ENCODE data around the gene TVP23C. TPM values are rescaled to one million over a fixed set of nuclear protein-coding genes. Genes with fewer than 3 reads are reported as not detected.
"Not testable (repeated sequence)": the region's sequence is repeated elsewhere in the genome, so short reads cannot be mapped to it uniquely, and the experiment has no call there.

TVP23C gene
- total RNA-seq, 1 experiment from 2014 or later, result 14.1 TPM

GRCh38 chr17:15589544-15590536 is 26.6 kb upstream of the TVP23C start:
- RAD21 ChIA-PET (ENCODE audit: low non-redundant PET in 1 of 2, low total read pairs in 2 of 2, uncharacterized antibody in 2 of 2, unreplicated experiment in 2 of 2); POLR2A ChIA-PET; H3K4me1 ChIP-seq (ENCODE audit: control insufficient read depth in 1 of 2, insufficient read depth in 2 of 2, low read length in 2 of 2); H3K4me2 ChIP-seq (ENCODE audit: low read length); H3K36me3 ChIP-seq (ENCODE audit: control insufficient read depth in 1 of 2, insufficient read depth in 2 of 2, low read length in 2 of 2); intact Hi-C loops (cut with micrococcal nuclease); ATAC-seq; H3K79me2 ChIP-seq (ENCODE audit: insufficient read depth, low read length); H3K9me2 ChIP-seq (ENCODE audit: insufficient read depth); BruUV-seq (replicated peaks); H2AFZ ChIP-seq (ENCODE audit: low read depth, low read length, poor library complexity, severe bottlenecking); H3K27me3 ChIP-seq (ENCODE audit: insufficient read depth, low read length); CTCF ChIA-PET; H3K9ac ChIP-seq (ENCODE audit: low read length); H4K20me1 ChIP-seq (ENCODE audit: insufficient read depth); H3K9me3 ChIP-seq (ENCODE audit: control insufficient read depth in 1 of 2, insufficient read depth in 1 of 2, low read depth in 1 of 2, low read length in 2 of 2); DNase-seq (ENCODE audit: low read depth, low spot score); H3K4me3 ChIP-seq (replicated peaks in 1 of 2; ENCODE audit: low read depth in 1 of 2, low read length in 2 of 2); H3K27ac ChIP-seq (ENCODE audit: low read depth, low read length): not testable (repeated sequence)

- H3K4me3 ChIP-seq (replicated peaks in 1 of 2; ENCODE audit: low read depth in 1 of 2, low read length in 2 of 2); H3K79me2 ChIP-seq (ENCODE audit: insufficient read depth, low read length); H3K4me2 ChIP-seq (ENCODE audit: low read length); H3K9me3 ChIP-seq (ENCODE audit: control insufficient read depth in 1 of 2, insufficient read depth in 1 of 2, low read depth in 1 of 2, low read length in 2 of 2); RAD21 ChIA-PET (ENCODE audit: low non-redundant PET in 1 of 2, low total read pairs in 2 of 2, uncharacterized antibody in 2 of 2, unreplicated experiment in 2 of 2); H3K36me3 ChIP-seq (ENCODE audit: control insufficient read depth in 1 of 2, insufficient read depth in 2 of 2, low read length in 2 of 2); intact Hi-C loops (cut with micrococcal nuclease); H4K20me1 ChIP-seq (ENCODE audit: insufficient read depth); H3K9me2 ChIP-seq (ENCODE audit: insufficient read depth); H2AFZ ChIP-seq (ENCODE audit: low read depth, low read length, poor library complexity, severe bottlenecking); H3K27ac ChIP-seq (ENCODE audit: low read depth, low read length); ATAC-seq; CTCF ChIA-PET; H3K9ac ChIP-seq (ENCODE audit: low read length); H3K4me1 ChIP-seq (ENCODE audit: control insufficient read depth in 1 of 2, insufficient read depth in 2 of 2, low read length in 2 of 2); H3K27me3 ChIP-seq (ENCODE audit: insufficient read depth, low read length); BruUV-seq (replicated peaks); DNase-seq (ENCODE audit: low read depth, low spot score); POLR2A ChIA-PET: not testable (repeated sequence)
These were observed 24.7 kb upstream of the TVP23C start for GRCh38 chr17:15588017-15588416.

GRCh38 chr17:15583313-15583712 is 20.0 kb upstream of the TVP23C start:
- POLR2A ChIA-PET; H4K20me1 ChIP-seq (ENCODE audit: insufficient read depth); H3K9me3 ChIP-seq (ENCODE audit: control insufficient read depth in 1 of 2, insufficient read depth in 1 of 2, low read depth in 1 of 2, low read length in 2 of 2); H3K4me2 ChIP-seq (ENCODE audit: low read length); ATAC-seq; H3K36me3 ChIP-seq (ENCODE audit: control insufficient read depth in 1 of 2, insufficient read depth in 2 of 2, low read length in 2 of 2); H3K27ac ChIP-seq (ENCODE audit: low read depth, low read length); RAD21 ChIA-PET (ENCODE audit: low non-redundant PET in 1 of 2, low total read pairs in 2 of 2, uncharacterized antibody in 2 of 2, unreplicated experiment in 2 of 2); intact Hi-C loops (cut with micrococcal nuclease); H3K4me3 ChIP-seq (replicated peaks in 1 of 2; ENCODE audit: low read depth in 1 of 2, low read length in 2 of 2); BruUV-seq (replicated peaks); H3K27me3 ChIP-seq (ENCODE audit: insufficient read depth, low read length); H3K9me2 ChIP-seq (ENCODE audit: insufficient read depth); H3K79me2 ChIP-seq (ENCODE audit: insufficient read depth, low read length); DNase-seq (ENCODE audit: low read depth, low spot score); H3K4me1 ChIP-seq (ENCODE audit: control insufficient read depth in 1 of 2, insufficient read depth in 2 of 2, low read length in 2 of 2); CTCF ChIA-PET; H3K9ac ChIP-seq (ENCODE audit: low read length); H2AFZ ChIP-seq (ENCODE audit: low read depth, low read length, poor library complexity, severe bottlenecking): not testable (repeated sequence)

- RAD21 ChIA-PET (ENCODE audit: low non-redundant PET in 1 of 2, low total read pairs in 2 of 2, uncharacterized antibody in 2 of 2, unreplicated experiment in 2 of 2); H3K4me1 ChIP-seq (ENCODE audit: control insufficient read depth in 1 of 2, insufficient read depth in 2 of 2, low read length in 2 of 2); BruUV-seq (replicated peaks); H4K20me1 ChIP-seq (ENCODE audit: insufficient read depth); H3K4me3 ChIP-seq (replicated peaks in 1 of 2; ENCODE audit: low read depth in 1 of 2, low read length in 2 of 2); H3K9ac ChIP-seq (ENCODE audit: low read length); H3K79me2 ChIP-seq (ENCODE audit: insufficient read depth, low read length); H3K27me3 ChIP-seq (ENCODE audit: insufficient read depth, low read length); CTCF ChIA-PET; intact Hi-C loops (cut with micrococcal nuclease); H3K4me2 ChIP-seq (ENCODE audit: low read length); H3K36me3 ChIP-seq (ENCODE audit: control insufficient read depth in 1 of 2, insufficient read depth in 2 of 2, low read length in 2 of 2); H3K27ac ChIP-seq (ENCODE audit: low read depth, low read length); H3K9me2 ChIP-seq (ENCODE audit: insufficient read depth); POLR2A ChIA-PET; H3K9me3 ChIP-seq (ENCODE audit: control insufficient read depth in 1 of 2, insufficient read depth in 1 of 2, low read depth in 1 of 2, low read length in 2 of 2); ATAC-seq; H2AFZ ChIP-seq (ENCODE audit: low read depth, low read length, poor library complexity, severe bottlenecking); DNase-seq (ENCODE audit: low read depth, low spot score): not testable (repeated sequence)
These were observed 18.2 kb upstream of the TVP23C start for GRCh38 chr17:15581462-15581861.

Measured in HCT116 (cell line).